Measurements from ENCODE around the gene RAC3. TPM values are rescaled to one million over a fixed set of nuclear protein-coding genes. Genes with fewer than 3 reads are reported as not detected.

Gene RAC3
- total RNA-seq, 3 donors from 2014 or later (not counting 1 experiment from before 2014, with no cell fraction given) = 0.61 to 2.2 (median 2.1) TPM

GRCh38 chr17:82007228-82007494, 24.3 kb upstream of the RAC3 start:
- intact Hi-C loops (cut with micrococcal nuclease) = no loop called here
- DNase-seq = no peak
- Mint-ChIP-seq H3K27ac (no peak overlapping the region), H3K9me3 (no peaks in the 10 kb centered on the region), H3K27me3 (ENCODE audit: low read depth in 2 of 2) (no peaks in the 10 kb centered on the region), H3K4me3 (no peak overlapping the region), H3K4me1 (no peaks in the 10 kb centered on the region), H3K36me3 (no peaks in the 10 kb centered on the region)
- H3K4me1 ChIP-seq (ENCODE audit: control insufficient read depth, insufficient read depth, low read length) = no peaks in the 10 kb centered on the region
- WGBS (ENCODE audit: insufficient coverage) = 91% methylated on average over 6 of the region's 6 CpGs
- no peak for ATAC-seq
- no peaks in the 10 kb centered on the region for H3K27me3 ChIP-seq (ENCODE audit: control insufficient read depth, insufficient read depth, low read length)
- H3K4me3 ChIP-seq (ENCODE audit: low read length) = no peak overlapping the region
- no peaks in the 10 kb centered on the region for H3K9me3 ChIP-seq (ENCODE audit: control insufficient read depth, insufficient read depth, low read length)
- no peaks in the 10 kb centered on the region for H3K36me3 ChIP-seq (ENCODE audit: control insufficient read depth, insufficient read depth, low read length)
- H3K27ac ChIP-seq (ENCODE audit: low read length) = no peak overlapping the region
- TF ChIP-seq CTCF (IDR thresholded peaks at IDR 0.05) = no peak

- WGBS (ENCODE audit: insufficient coverage) = 84% methylated on average over 30 of the region's 30 CpGs
- Mint-ChIP-seq H3K27ac (no peak overlapping the region), H3K36me3 (no peaks in the 10 kb centered on the region), H3K4me3 (no peak overlapping the region), H3K27me3 (ENCODE audit: low read depth in 2 of 2) (no peaks in the 10 kb centered on the region), H3K4me1 (no peaks in the 10 kb centered on the region), H3K9me3 (no peaks in the 10 kb centered on the region)
- no peaks in the 10 kb centered on the region for H3K27me3 ChIP-seq (ENCODE audit: control insufficient read depth, insufficient read depth, low read length)
- no peaks in the 10 kb centered on the region for H3K4me1 ChIP-seq (ENCODE audit: control insufficient read depth, insufficient read depth, low read length)
- no peaks in the 10 kb centered on the region for H3K36me3 ChIP-seq (ENCODE audit: control insufficient read depth, insufficient read depth, low read length)
- no peaks in the 10 kb centered on the region for H3K9me3 ChIP-seq (ENCODE audit: control insufficient read depth, insufficient read depth, low read length)
- DNase-seq (no peak), ATAC-seq (no peak)
- intact Hi-C loops (cut with micrococcal nuclease) = no loop called here
- TF ChIP-seq CTCF (IDR thresholded peaks at IDR 0.05) = no peak
- H3K27ac ChIP-seq (ENCODE audit: low read length) = no peak overlapping the region
- no peak overlapping the region for H3K4me3 ChIP-seq (ENCODE audit: low read length)
These were observed 23.8 kb upstream of the RAC3 start for GRCh38 chr17:82007495-82008257.

GRCh38 chr17:82008258-82008940, 23.1 kb upstream of the RAC3 start:
- no peaks in the 10 kb centered on the region for H3K36me3 ChIP-seq (ENCODE audit: control insufficient read depth, insufficient read depth, low read length)
- Mint-ChIP-seq H3K9me3 (no peaks in the 10 kb centered on the region), H3K4me1 (no peaks in the 10 kb centered on the region), H3K27ac (no peak overlapping the region), H3K27me3 (ENCODE audit: low read depth in 2 of 2) (no peaks in the 10 kb centered on the region), H3K4me3 (no peak overlapping the region), H3K36me3 (no peaks in the 10 kb centered on the region)
- H3K9me3 ChIP-seq (ENCODE audit: control insufficient read depth, insufficient read depth, low read length) = no peaks in the 10 kb centered on the region
- intact Hi-C loops (cut with micrococcal nuclease) = no loop called here
- H3K27me3 ChIP-seq (ENCODE audit: control insufficient read depth, insufficient read depth, low read length) = no peaks in the 10 kb centered on the region
- no peaks in the 10 kb centered on the region for H3K4me1 ChIP-seq (ENCODE audit: control insufficient read depth, insufficient read depth, low read length)
- DNase-seq = no peak
- H3K4me3 ChIP-seq (ENCODE audit: low read length) = no peak overlapping the region
- no peak for ATAC-seq
- H3K27ac ChIP-seq (ENCODE audit: low read length) = no peak overlapping the region
- 98% methylated on average over 26 of the region's 26 CpGs for WGBS (ENCODE audit: insufficient coverage)
- TF ChIP-seq CTCF (IDR thresholded peaks at IDR 0.05) = no peak
